Gastrocnemius medialis (tissue), 4 donors: ENCODE results near the gene SLITRK5. TPM values are rescaled to one million over a fixed set of nuclear protein-coding genes. Genes with fewer than 3 reads are reported as not detected.
A peak's percentile ranks its signal among the peaks of the same experiment; 100 is the strongest.

Experiments
- ATAC-seq, 2 donors: fragments of 150-250 bp; one replicate each; pipeline ENCODE4 v1.9.1; 2016
- DNase-seq, 2 donors: peaks; one replicate each; pipeline ENCODE4 v3.0.0-alpha.2; 2019
- H3K27ac ChIP-seq, 4 donors: fragments of 200-600 bp; sonication (generic); 1 replicate in 1 of 4; 2 replicates in 3 of 4; pipeline ENCODE4 v1.5.1; 2016 to 2018; ENCODE audit warnings: mild to moderate bottlenecking in 2 of 4, moderate library complexity in 1 of 4
- H3K27me3 ChIP-seq, 3 donors: fragments of 200-600 bp; sonication (generic) in 2 of 3; 1 replicate in 1 of 3; 2 replicates in 2 of 3; pipeline versions ENCODE4 v1.5.1 to v1.6.0; 2016 to 2019; ENCODE audit warnings: mild to moderate bottlenecking in 1 of 3, moderate library complexity in 1 of 3
- H3K36me3 ChIP-seq, 2 donors: fragments of 200-600 bp; sonication (generic) in 1 of 2; one replicate each; pipeline ENCODE4 v1.5.1; 2017 to 2018
- H3K4me1 ChIP-seq, 2 donors: fragments of 200-600 bp; sonication (generic) in 1 of 2; one replicate each; pipeline ENCODE4 v1.5.1; 2016 to 2017; ENCODE audit warnings: mild to moderate bottlenecking in 2 of 2
- H3K4me3 ChIP-seq, 4 donors: fragments of 200-600 bp; sonication (generic) in 3 of 4; 1 replicate in 1 of 4; 2 replicates in 3 of 4; pipeline ENCODE4 v1.5.1; 2016 to 2019; ENCODE audit warnings: mild to moderate bottlenecking in 2 of 4
- H3K9me3 ChIP-seq, 3 donors: fragments of 200-600 bp; sonication (generic) in 2 of 3; 1 replicate in 1 of 3; 2 replicates in 2 of 3; pipeline ENCODE4 v1.5.1; 2016 to 2019
- CTCF ChIP-seq, 5 experiments: fragments of 450-650 bp in 3 of 5; fragments of 200-600 bp in 2 of 5; sonication (generic) in 2 of 5; IDR thresholded peaks in 4 of 5; conservative IDR thresholded peaks in 1 of 5; 1 replicate in 4 of 5; 2 replicates in 1 of 5; pipeline ENCODE4 v1.5.1; 2016 to 2019; ENCODE audit warnings: antibody characterized with exemption in 5 of 5, mild to moderate bottlenecking in 3 of 5, moderate library complexity in 3 of 5
- POLR2A ChIP-seq, 2 donors: fragments of 450-650 bp; IDR thresholded peaks; one replicate each; pipeline ENCODE4 v1.6.1; 2017; ENCODE audit warnings: antibody characterized with exemption in 2 of 2, mild to moderate bottlenecking in 2 of 2, moderate library complexity in 2 of 2
- in situ Hi-C, 4 donors: fragments of 200-750 bp; cut with MboI; loops; one replicate each; pipeline versions ENCODE4 v1.15.0 to v1.8.0; 2017; ENCODE audit warnings: low sequenced_read_pairs in 4 of 4
- intact Hi-C: fragments of 100-400 bp; cut with DNase I; formaldehyde crosslinking; loops from one replicate; pipeline ENCODE4 v1.15.1; 2023; ENCODE audit warnings: low total_unique reads
- total RNA-seq, 4 donors: library from RNA; depleted of rRNA; stranded (reverse); fragments of >200 nt; gene quantifications; one replicate each; pipeline versions ENCODE4 v1.1.0 to v1.2.3, GENCODE V29; 2016

SLITRK5 gene
- under 1 TPM in 2 of 4 donors, not detected in 2; under 0.01 TPM for total RNA-seq

- Histone ChIP-seq H3K4me3 (peak within 1 kb of the TSS; percentile 49 to 59 (median 52)), H3K27ac (no peak within 1 kb of the TSS), H3K9me3 (no peaks in the 10 kb centered on the region), H3K4me1 (peaks cover 3 to 13% of the 10 kb centered on the region in 2 donors), H3K36me3 (no peaks in the 10 kb centered on the region), H3K27me3 (peaks cover 35 to 53% (median 53%) of the 10 kb centered on the region in 3 donors)
- peak; percentile 65 to 72 for ATAC-seq
- intact Hi-C loops (no loop called here), in situ Hi-C loops (no loop called here)
- TF ChIP-seq POLR2A (IDR thresholded peaks at IDR 0.05) (no peak), CTCF (IDR thresholded peaks at IDR 0.05 in 4 of 5, conservative IDR thresholded peaks at IDR 0.05 in 1 of 5) (peak in 4 of 5 experiments; percentile 15 to 67 (median 48))
- peak; percentile 30 to 47 for DNase-seq
Measured at GRCh38 chr13:87671031-87671752, at the start of gene SLITRK5. SLITRK5 (plus strand) TSS chr13:87671371; CDS start chr13:87675389, 4,018 bp downstream.

GRCh38 chr13:87622971-87623370, 48.2 kb upstream of the SLITRK5 start:
- H3K4me3 ChIP-seq = no peak overlapping the region
- no peak for TF ChIP-seq POLR2A (IDR thresholded peaks at IDR 0.05)
- TF ChIP-seq CTCF (IDR thresholded peaks at IDR 0.05 in 4 of 5, conservative IDR thresholded peaks at IDR 0.05 in 1 of 5) = no peak

GRCh38 chr13:87656306-87656705, 14.9 kb upstream of the SLITRK5 start:
- no peaks in the 10 kb centered on the region for H3K36me3 ChIP-seq
- H3K4me3 ChIP-seq = no peak overlapping the region
- ATAC-seq (no peak), DNase-seq (no peak)
- H3K4me1 ChIP-seq = no peaks in the 10 kb centered on the region
- H3K9me3 ChIP-seq = no peaks in the 10 kb centered on the region
- no peak overlapping the region for H3K27ac ChIP-seq
- no peaks in the 10 kb centered on the region for H3K27me3 ChIP-seq
- intact Hi-C loops (no loop called here), in situ Hi-C loops (no loop called here)
- TF ChIP-seq CTCF (IDR thresholded peaks at IDR 0.05 in 4 of 5, conservative IDR thresholded peaks at IDR 0.05 in 1 of 5) (no peak), POLR2A (IDR thresholded peaks at IDR 0.05) (no peak)

More at GRCh38 chr13:87622971-87623370, 48.2 kb upstream of the SLITRK5 start:
- Histone ChIP-seq H3K4me1 (no peaks in the 10 kb centered on the region), H3K9me3 (no peaks in the 10 kb centered on the region), H3K27ac (no peak overlapping the region), H3K27me3 (no peaks in the 10 kb centered on the region), H3K36me3 (no peaks in the 10 kb centered on the region)
- intact Hi-C loops (no loop called here), in situ Hi-C loops (no loop called here)
- DNase-seq (no peak), ATAC-seq (no peak)

- ATAC-seq (no peak), DNase-seq (no peak)
- in situ Hi-C loops = no loop called here
- no peak overlapping the region for H3K27ac ChIP-seq
- intact Hi-C loops = no loop called here
- H3K9me3 ChIP-seq = no peaks in the 10 kb centered on the region
- no peak for TF ChIP-seq POLR2A (IDR thresholded peaks at IDR 0.05)
- no peak for TF ChIP-seq CTCF (IDR thresholded peaks at IDR 0.05 in 4 of 5, conservative IDR thresholded peaks at IDR 0.05 in 1 of 5)
- H3K4me1 ChIP-seq = no peaks in the 10 kb centered on the region
- no peaks in the 10 kb centered on the region for H3K36me3 ChIP-seq
- no peaks in the 10 kb centered on the region for H3K27me3 ChIP-seq
- no peak overlapping the region for H3K4me3 ChIP-seq
Measured at GRCh38 chr13:87661471-87661870, 9.7 kb upstream of the SLITRK5 start.
